Thyroid gland (tissue), 4 donors: ENCODE results near the gene MIDN.

Source experiments
- CTCF ChIP-seq, 6 experiments: fragments of 200-600 bp in 3 of 6; fragments of 450-650 bp in 3 of 6; sonication (generic) in 3 of 6; IDR thresholded peaks; one replicate each; pipeline ENCODE4 v1.5.1; 2016 to 2019; ENCODE audit warnings: antibody characterized with exemption in 6 of 6, mild to moderate bottlenecking in 2 of 6, inconsistent platforms in 1 of 6, moderate library complexity in 1 of 6
- POLR2A ChIP-seq, 2 donors: fragments of 450-650 bp; IDR thresholded peaks; one replicate each; pipeline ENCODE4 v1.6.1; 2017; ENCODE audit warnings: antibody characterized with exemption in 2 of 2, mild to moderate bottlenecking in 2 of 2, moderate library complexity in 1 of 2

DNA sequence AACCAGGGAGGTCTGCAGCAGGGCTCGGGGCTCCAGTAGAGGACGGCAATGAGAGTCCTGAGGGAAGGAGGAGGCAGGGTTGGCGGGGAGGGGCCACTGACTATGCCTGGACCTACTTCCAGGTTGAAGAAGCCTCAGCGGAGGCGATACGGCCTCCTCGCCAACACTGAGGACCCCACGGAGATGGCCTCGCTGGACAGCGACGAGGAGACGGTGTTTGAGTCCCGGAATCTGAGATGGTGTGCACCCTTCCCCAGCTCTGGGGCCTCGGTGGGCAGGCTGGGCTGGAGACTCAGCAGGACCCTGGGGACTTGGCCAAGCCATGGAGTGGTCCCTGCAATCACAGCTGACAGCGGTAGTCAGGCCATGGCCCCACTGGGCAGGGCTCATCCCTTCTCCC, 28.7 kb downstream of the MIDN start:
- TF ChIP-seq CTCF (IDR thresholded peaks at IDR 0.05), result no peak
- TF ChIP-seq POLR2A (IDR thresholded peaks at IDR 0.05), result no peak
